ENCODE results near the gene FGFBP1. TPM values are rescaled to one million over a fixed set of nuclear protein-coding genes. Genes with fewer than 3 reads are reported as not detected.

The FGFBP1 gene
- polyA plus RNA-seq (2011; rRNA removed) (not detected in 2 replicates), polyA minus RNA-seq (2011; rRNA and poly(A)+ RNA removed) (not detected in 2 replicates)

GRCh38 chr4:15938640-15939039, at the start of gene FGFBP1:
TSS of gene FGFBP1 (minus strand) at chr4:15938740. CDS start at chr4:15936632, 2,108 bp downstream.
- Histone ChIP-seq H3K9me3 (ENCODE audit: control insufficient read depth, insufficient read depth, low read length) (no peaks in the 10 kb centered on the region), H3K4me3 (ENCODE audit: low read depth, low read length) (no peak within 1 kb of the TSS), H3K27me3 (ENCODE audit: control insufficient read depth, insufficient read depth, low read length) (peaks cover 39% of the 10 kb centered on the region), H3K27ac (ENCODE audit: low read depth, low read length) (no peak within 1 kb of the TSS)
- CTCF ChIA-PET, result interaction anchor here (1.1 to 3.6 kb wide), 2 partner anchors 18 to 56 kb away, joined by 3 to 14 read pairs; no protein-coding TSS in a partner anchor
- POLR2A ChIA-PET, result no interaction called here
- TF ChIP-seq CTCF (IDR thresholded peaks at IDR 0.05; ENCODE audit: low read depth, low read length), result no peak
- no peak for DNase-seq (ENCODE audit: low read depth, low spot score)

GRCh38 chr4:15988222-15988621, 49.7 kb upstream of the FGFBP1 start:
- H3K27ac ChIP-seq (ENCODE audit: low read depth, low read length), result no peak overlapping the region
- CTCF ChIA-PET, result interaction anchor here (2.0 kb wide), 1 partner anchor 183 kb away, joined by 7 read pairs; no protein-coding TSS in a partner anchor
- H3K9me3 ChIP-seq (ENCODE audit: control insufficient read depth, insufficient read depth, low read length), result no peaks in the 10 kb centered on the region
- no peak for TF ChIP-seq CTCF (IDR thresholded peaks at IDR 0.05; ENCODE audit: low read depth, low read length)
- H3K4me3 ChIP-seq (ENCODE audit: low read depth, low read length), result no peak overlapping the region
- POLR2A ChIA-PET, result no interaction called here
- no peak for DNase-seq (ENCODE audit: low read depth, low spot score)
- peaks cover 15% of the 10 kb centered on the region for H3K27me3 ChIP-seq (ENCODE audit: control insufficient read depth, insufficient read depth, low read length)

GRCh38 chr4:15986907-15987306, 48.4 kb upstream of the FGFBP1 start:
- peaks cover 11% of the 10 kb centered on the region for H3K27me3 ChIP-seq (ENCODE audit: control insufficient read depth, insufficient read depth, low read length)
- H3K27ac ChIP-seq (ENCODE audit: low read depth, low read length), result no peak overlapping the region
- DNase-seq (ENCODE audit: low read depth, low spot score), result no peak
- POLR2A ChIA-PET, result no interaction called here
- CTCF ChIA-PET, result interaction anchor here (0.6 to 1.8 kb wide), 2 partner anchors 15 to 242 kb away, joined by 4 to 11 read pairs; no protein-coding TSS in a partner anchor
- H3K9me3 ChIP-seq (ENCODE audit: control insufficient read depth, insufficient read depth, low read length), result no peaks in the 10 kb centered on the region
- TF ChIP-seq CTCF (IDR thresholded peaks at IDR 0.05; ENCODE audit: low read depth, low read length), result no peak
- no peak overlapping the region for H3K4me3 ChIP-seq (ENCODE audit: low read depth, low read length)

- ChIA-PET POLR2A (no interaction called here), CTCF (interaction anchor here (0.6 kb wide), 1 partner anchor 17 kb away, joined by 3 read pairs; no protein-coding TSS in a partner anchor)
- no peak for TF ChIP-seq CTCF (IDR thresholded peaks at IDR 0.05; ENCODE audit: low read depth, low read length)
- Histone ChIP-seq H3K4me3 (ENCODE audit: low read depth, low read length) (no peak overlapping the region), H3K9me3 (ENCODE audit: control insufficient read depth, insufficient read depth, low read length) (no peaks in the 10 kb centered on the region), H3K27ac (ENCODE audit: low read depth, low read length) (no peak overlapping the region), H3K27me3 (ENCODE audit: control insufficient read depth, insufficient read depth, low read length) (peaks cover 9% of the 10 kb centered on the region)
- DNase-seq (ENCODE audit: low read depth, low spot score), result no peak
Measured at GRCh38 chr4:15983610-15984009, 45.1 kb upstream of the FGFBP1 start.

- no peak for DNase-seq (ENCODE audit: low read depth, low spot score)
- no peaks in the 10 kb centered on the region for H3K9me3 ChIP-seq (ENCODE audit: control insufficient read depth, insufficient read depth, low read length)
- H3K27me3 ChIP-seq (ENCODE audit: control insufficient read depth, insufficient read depth, low read length), result peaks cover 10% of the 10 kb centered on the region
- CTCF ChIA-PET, result interaction anchor here (0.6 kb wide), 1 partner anchor 18 kb away, joined by 3 read pairs; no protein-coding TSS in a partner anchor
- TF ChIP-seq CTCF (IDR thresholded peaks at IDR 0.05; ENCODE audit: low read depth, low read length), result no peak
- H3K27ac ChIP-seq (ENCODE audit: low read depth, low read length), result no peak overlapping the region
- H3K4me3 ChIP-seq (ENCODE audit: low read depth, low read length), result no peak overlapping the region
- POLR2A ChIA-PET, result no interaction called here
Measured at GRCh38 chr4:15982842-15983524, 44.4 kb upstream of the FGFBP1 start.

Data from AG04450 (cell line).